Measurements from ENCODE around the gene MKLN1.

- no peak for TF ChIP-seq POLR2A (IDR thresholded peaks at IDR 0.05)
- TF ChIP-seq CTCF (IDR thresholded peaks at IDR 0.05), result no peak
Observed at GRCh38 chr7:131438969-131439368, 111.3 kb downstream of the MKLN1 start.
